ENCODE measurements around the gene FKBP4.

DNA sequence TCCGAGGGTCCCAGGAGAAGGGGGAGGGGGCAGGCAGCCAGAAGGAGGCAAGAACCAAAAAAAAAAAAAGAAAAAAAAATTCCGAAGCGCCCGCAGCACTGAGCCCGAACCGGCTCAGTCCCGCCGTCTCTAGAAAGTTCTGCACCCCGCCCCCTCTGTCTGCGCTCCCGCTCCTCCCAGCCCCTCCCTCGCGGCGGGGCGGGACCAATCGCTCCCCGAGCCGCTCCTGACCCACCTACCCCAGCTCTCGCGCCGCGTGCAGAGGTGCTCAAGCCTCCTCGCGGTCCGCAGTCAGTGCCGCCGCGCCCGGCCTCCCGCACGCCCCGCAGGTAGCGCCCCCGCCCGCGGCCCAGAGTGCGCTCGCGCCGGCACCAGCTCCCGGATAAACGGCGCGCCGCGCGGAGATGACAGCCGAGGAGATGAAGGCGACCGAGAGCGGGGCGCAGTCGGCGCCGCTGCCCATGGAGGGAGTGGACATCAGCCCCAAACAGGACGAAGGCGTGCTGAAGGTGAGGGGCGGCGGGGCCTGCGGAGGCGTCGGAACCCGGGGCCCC lies at the start of gene FKBP4:
- TF ChIP-seq CTCF (IDR thresholded peaks at IDR 0.05) (no peak), POLR2A (IDR thresholded peaks at IDR 0.05) (peak; percentile 77)

Data from adrenal gland (tissue), 5 donors.